Amygdala (tissue), 56 donors: ENCODE measurements around the gene OR4M1.
A peak's percentile ranks its signal among the peaks of the same experiment; 100 is the strongest.
"Not testable (repeated sequence)": the region's sequence is repeated elsewhere in the genome, so short reads cannot be mapped to it uniquely, and the experiment has no call there.

Experiments used
- DNase-seq, 56 donors: peaks; one replicate each; lab custom pipeline; 2025; lab: John Stamatoyannopoulos, UW

OR4M1 gene

DNA sequence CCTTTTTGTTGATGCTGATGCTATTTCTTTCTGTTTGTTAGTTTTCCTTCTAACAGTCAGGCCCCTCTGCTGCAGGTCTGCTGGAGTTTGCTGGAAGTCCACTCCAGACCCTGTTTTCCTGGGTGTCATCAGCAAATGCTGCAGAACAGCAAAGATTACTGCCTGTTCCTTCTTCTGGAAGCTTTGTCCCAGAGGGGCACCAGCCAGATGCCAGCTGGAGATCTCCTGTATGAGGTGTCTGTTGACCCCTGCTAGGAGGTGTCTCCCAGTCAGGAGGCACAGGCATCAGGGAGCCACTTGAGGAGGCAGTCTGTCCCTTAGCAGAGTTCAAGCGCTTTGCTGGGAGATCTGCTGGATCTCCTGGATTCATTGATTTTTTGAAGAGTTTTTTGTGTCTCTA is 46.6 kb downstream of the OR4M1 start:
- not testable (repeated sequence) for DNase-seq

- DNase-seq: not testable (repeated sequence)
Observed at GRCh38 chr14:19821016-19821415, 47.7 kb downstream of the OR4M1 start.

GRCh38 chr14:19823178-19823577 is 49.9 kb downstream of the OR4M1 start:
- DNase-seq: no peak

DNA sequence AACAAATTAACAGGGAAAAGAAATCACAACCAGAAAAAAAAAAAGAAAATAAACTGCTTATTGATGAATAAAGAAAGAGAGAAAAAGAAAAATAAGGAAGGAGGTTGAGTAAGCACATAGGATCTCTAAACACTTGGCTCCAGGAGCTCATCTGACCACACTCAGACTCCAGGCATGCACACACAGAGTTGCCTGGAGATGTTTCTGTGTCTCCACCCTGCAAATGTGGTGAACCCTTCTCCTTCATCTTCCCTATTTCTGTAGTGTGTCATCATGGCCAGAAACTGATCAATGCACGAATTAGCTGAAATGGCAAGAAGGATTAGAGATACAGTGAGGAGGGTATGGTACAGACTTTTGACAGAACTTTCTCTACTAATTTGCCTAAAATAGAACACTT is 50.5 kb downstream of the OR4M1 start:
- DNase-seq: no peak

DNA sequence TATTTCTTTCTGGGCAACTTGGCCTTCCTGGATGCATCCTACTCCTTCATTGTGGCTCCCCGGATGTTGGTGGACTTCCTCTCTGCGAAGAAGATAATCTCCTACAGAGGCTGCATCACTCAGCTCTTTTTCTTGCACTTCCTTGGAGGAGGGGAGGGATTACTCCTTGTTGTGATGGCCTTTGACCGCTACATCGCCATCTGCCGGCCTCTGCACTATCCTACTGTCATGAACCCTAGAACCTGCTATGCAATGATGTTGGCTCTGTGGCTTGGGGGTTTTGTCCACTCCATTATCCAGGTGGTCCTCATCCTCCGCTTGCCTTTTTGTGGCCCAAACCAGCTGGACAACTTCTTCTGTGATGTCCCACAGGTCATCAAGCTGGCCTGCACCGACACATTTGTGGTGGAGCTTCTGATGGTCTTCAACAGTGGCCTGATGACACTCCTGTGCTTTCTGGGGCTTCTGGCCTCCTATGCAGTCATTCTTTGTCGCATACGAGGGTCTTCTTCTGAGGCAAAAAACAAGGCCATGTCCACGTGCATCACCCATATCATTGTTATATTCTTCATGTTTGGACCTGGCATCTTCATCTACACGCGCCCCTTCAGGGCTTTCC is 54.4 kb downstream of the OR4M1 start:
- peak in 3 of 56 donors; percentile 0 to 26 (median 2) for DNase-seq

DNA sequence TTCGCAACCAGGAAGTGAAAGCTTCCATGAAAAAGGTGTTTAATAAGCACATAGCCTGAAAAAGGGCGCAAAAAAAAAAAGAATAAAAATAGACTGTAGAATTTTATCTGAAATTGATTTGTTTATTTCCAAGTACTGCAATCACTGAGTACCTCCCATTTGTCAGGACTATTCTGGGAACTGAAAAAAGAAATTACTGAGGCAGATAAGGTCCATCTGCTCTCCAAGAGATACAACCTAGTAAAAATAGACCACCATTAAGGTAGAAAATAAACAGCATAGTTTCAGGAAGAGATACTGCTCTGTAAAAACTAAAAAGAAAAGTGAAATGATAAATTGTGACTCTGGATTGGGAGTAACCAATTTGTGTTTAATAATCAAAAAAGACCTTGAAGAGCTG is 55.0 kb downstream of the OR4M1 start:
- DNase-seq: no peak
